ENCODE results near the gene LRPAP1.

Gene LRPAP1

GRCh38 chr4:3471098-3471760 is 61.0 kb downstream of the LRPAP1 start:
- no peak for DNase-seq (ENCODE audit: low read depth, low spot score)
- Histone ChIP-seq H3K36me3 (ENCODE audit: control insufficient read depth, insufficient read depth, low read length) (no peaks in the 10 kb centered on the region), H3K9me3 (ENCODE audit: control insufficient read depth, insufficient read depth, low read length) (no peaks in the 10 kb centered on the region), H3K4me3 (ENCODE audit: low read length) (no peak overlapping the region), H3K27me3 (ENCODE audit: control insufficient read depth, insufficient read depth, low read length) (no peaks in the 10 kb centered on the region), H3K4me1 (ENCODE audit: control insufficient read depth, insufficient read depth, low read length) (peaks cover 3% of the 10 kb centered on the region), H3K27ac (ENCODE audit: low read length) (no peak overlapping the region)
- no CpG with 5 or more reads among the region's 23 CpGs for WGBS (ENCODE audit: insufficient coverage, insufficient read length)

- Histone ChIP-seq H3K9me3 (ENCODE audit: control insufficient read depth, insufficient read depth, low read length) (no peaks in the 10 kb centered on the region), H3K4me1 (ENCODE audit: control insufficient read depth, insufficient read depth, low read length) (peaks cover 3% of the 10 kb centered on the region), H3K27ac (ENCODE audit: low read length) (no peak overlapping the region), H3K36me3 (ENCODE audit: control insufficient read depth, insufficient read depth, low read length) (no peaks in the 10 kb centered on the region), H3K27me3 (ENCODE audit: control insufficient read depth, insufficient read depth, low read length) (no peaks in the 10 kb centered on the region), H3K4me3 (ENCODE audit: low read length) (no peak overlapping the region)
- no CpG with 5 or more reads among the region's 25 CpGs for WGBS (ENCODE audit: insufficient coverage, insufficient read length)
- DNase-seq (ENCODE audit: low read depth, low spot score), result no peak
Observed at GRCh38 chr4:3470244-3471097, 61.8 kb downstream of the LRPAP1 start.

GRCh38 chr4:3469386-3470243 is 62.6 kb downstream of the LRPAP1 start:
- Histone ChIP-seq H3K9me3 (ENCODE audit: control insufficient read depth, insufficient read depth, low read length) (no peaks in the 10 kb centered on the region), H3K27ac (ENCODE audit: low read length) (no peak overlapping the region), H3K36me3 (ENCODE audit: control insufficient read depth, insufficient read depth, low read length) (no peaks in the 10 kb centered on the region), H3K4me1 (ENCODE audit: control insufficient read depth, insufficient read depth, low read length) (peaks cover 3% of the 10 kb centered on the region), H3K4me3 (ENCODE audit: low read length) (no peak overlapping the region), H3K27me3 (ENCODE audit: control insufficient read depth, insufficient read depth, low read length) (no peaks in the 10 kb centered on the region)
- no CpG with 5 or more reads among the region's 31 CpGs for WGBS (ENCODE audit: insufficient coverage, insufficient read length)
- DNase-seq (ENCODE audit: low read depth, low spot score), result no peak

- H3K27me3 ChIP-seq (ENCODE audit: control insufficient read depth, insufficient read depth, low read length), result no peaks in the 10 kb centered on the region
Observed at GRCh38 chr4:3468804-3469203, 63.4 kb downstream of the LRPAP1 start.

GRCh38 chr4:3468154-3468553 is 64.1 kb downstream of the LRPAP1 start:
- no peak for DNase-seq (ENCODE audit: low read depth, low spot score)
- H3K9me3 ChIP-seq (ENCODE audit: control insufficient read depth, insufficient read depth, low read length), result no peaks in the 10 kb centered on the region
- no peaks in the 10 kb centered on the region for H3K36me3 ChIP-seq (ENCODE audit: control insufficient read depth, insufficient read depth, low read length)
- no peaks in the 10 kb centered on the region for H3K27me3 ChIP-seq (ENCODE audit: control insufficient read depth, insufficient read depth, low read length)
- no peak overlapping the region for H3K4me3 ChIP-seq (ENCODE audit: low read length)
- H3K27ac ChIP-seq (ENCODE audit: low read length), result no peak overlapping the region
- peaks cover 1% of the 10 kb centered on the region; the same call in 1 of the 2 replicates for H3K4me1 ChIP-seq (ENCODE audit: control insufficient read depth, insufficient read depth, low read length)
- WGBS (ENCODE audit: insufficient coverage, insufficient read length), result no CpG with 5 or more reads among the region's 10 CpGs

More at GRCh38 chr4:3468804-3469203, 63.4 kb downstream of the LRPAP1 start:
- Histone ChIP-seq H3K36me3 (ENCODE audit: control insufficient read depth, insufficient read depth, low read length) (no peaks in the 10 kb centered on the region), H3K4me1 (ENCODE audit: control insufficient read depth, insufficient read depth, low read length) (peaks cover 3% of the 10 kb centered on the region), H3K27ac (ENCODE audit: low read length) (no peak overlapping the region), H3K9me3 (ENCODE audit: control insufficient read depth, insufficient read depth, low read length) (no peaks in the 10 kb centered on the region), H3K4me3 (ENCODE audit: low read length) (no peak overlapping the region)
- no CpG with 5 or more reads among the region's 11 CpGs for WGBS (ENCODE audit: insufficient coverage, insufficient read length)
- DNase-seq (ENCODE audit: low read depth, low spot score), result no peak

- no peaks in the 10 kb centered on the region for H3K27me3 ChIP-seq (ENCODE audit: control insufficient read depth, insufficient read depth, low read length)
Observed at GRCh38 chr4:3467601-3468031, 64.6 kb downstream of the LRPAP1 start.

GRCh38 chr4:3466691-3467600 is 65.3 kb downstream of the LRPAP1 start:
- Histone ChIP-seq H3K4me3 (ENCODE audit: low read length) (no peak overlapping the region), H3K27me3 (ENCODE audit: control insufficient read depth, insufficient read depth, low read length) (no peaks in the 10 kb centered on the region), H3K9me3 (ENCODE audit: control insufficient read depth, insufficient read depth, low read length) (no peaks in the 10 kb centered on the region), H3K4me1 (ENCODE audit: control insufficient read depth, insufficient read depth, low read length) (peaks cover 1% of the 10 kb centered on the region; the same call in 1 of the 2 replicates), H3K36me3 (ENCODE audit: control insufficient read depth, insufficient read depth, low read length) (no peaks in the 10 kb centered on the region; the same call in 1 of the 2 replicates), H3K27ac (ENCODE audit: low read length) (no peak overlapping the region)
- no CpG with 5 or more reads among the region's 40 CpGs for WGBS (ENCODE audit: insufficient coverage, insufficient read length)
- no peak for DNase-seq (ENCODE audit: low read depth, low spot score)

More at GRCh38 chr4:3467601-3468031, 64.6 kb downstream of the LRPAP1 start:
- Histone ChIP-seq H3K9me3 (ENCODE audit: control insufficient read depth, insufficient read depth, low read length) (no peaks in the 10 kb centered on the region), H3K36me3 (ENCODE audit: control insufficient read depth, insufficient read depth, low read length) (no peaks in the 10 kb centered on the region), H3K4me1 (ENCODE audit: control insufficient read depth, insufficient read depth, low read length) (peaks cover 1% of the 10 kb centered on the region; the same call in 1 of the 2 replicates), H3K27ac (ENCODE audit: low read length) (no peak overlapping the region), H3K4me3 (ENCODE audit: low read length) (no peak overlapping the region)
- WGBS (ENCODE audit: insufficient coverage, insufficient read length), result no CpG with 5 or more reads among the region's 15 CpGs
- DNase-seq (ENCODE audit: low read depth, low spot score), result no peak

GRCh38 chr4:3465698-3466671 is 66.2 kb downstream of the LRPAP1 start:
- Histone ChIP-seq H3K4me1 (ENCODE audit: control insufficient read depth, insufficient read depth, low read length) (peaks cover 1% of the 10 kb centered on the region), H3K27me3 (ENCODE audit: control insufficient read depth, insufficient read depth, low read length) (no peaks in the 10 kb centered on the region), H3K36me3 (ENCODE audit: control insufficient read depth, insufficient read depth, low read length) (no peaks in the 10 kb centered on the region; the same call in 1 of the 2 replicates), H3K9me3 (ENCODE audit: control insufficient read depth, insufficient read depth, low read length) (no peaks in the 10 kb centered on the region), H3K4me3 (ENCODE audit: low read length) (no peak overlapping the region), H3K27ac (ENCODE audit: low read length) (no peak overlapping the region)
- DNase-seq (ENCODE audit: low read depth, low spot score), result no peak
- WGBS (ENCODE audit: insufficient coverage, insufficient read length), result no CpG with 5 or more reads among the region's 41 CpGs
